Retina (tissue), 1 donor: ENCODE data around the gene PYGO2.

Source experiments
- DNase-seq: peaks from one replicate; pipeline ENCODE4 v3.0.0-alpha.2; 2016

The PYGO2 gene

GRCh38 chr1:154959426-154959780, 2.2 kb downstream of the PYGO2 start:
- no peak for DNase-seq

GRCh38 chr1:154958681-154959425, 2.7 kb downstream of the PYGO2 start:
- no peak for DNase-seq

GRCh38 chr1:154958036-154958435, 3.5 kb downstream of the PYGO2 start:
- no peak for DNase-seq

GRCh38 chr1:154957091-154957657, 4.4 kb downstream of the PYGO2 start:
- no peak for DNase-seq

- no peak for DNase-seq
These were observed 5.0 kb downstream of the PYGO2 start for GRCh38 chr1:154956544-154956941.

GRCh38 chr1:154955718-154956543, 5.7 kb downstream of the PYGO2 start, which contains the start of gene PBXIP1:
TSS of gene PBXIP1 (minus strand) at chr1:154956099. CDS start at chr1:154953721, 2,378 bp downstream.
- DNase-seq, result peak; percentile 95

- DNase-seq, result peak; percentile 76
These were observed 6.4 kb downstream of the PYGO2 start for GRCh38 chr1:154955039-154955717.

GRCh38 chr1:154954541-154954940, 7.0 kb downstream of the PYGO2 start:
- no peak for DNase-seq

GRCh38 chr1:154953611-154954038, 8.0 kb downstream of the PYGO2 start:
- DNase-seq, result no peak

- no peak for DNase-seq
These were observed 8.9 kb downstream of the PYGO2 start for GRCh38 chr1:154952664-154953063.

- no peak for DNase-seq
These were observed 9.5 kb downstream of the PYGO2 start for GRCh38 chr1:154951901-154952657.

- no peak for DNase-seq
These were observed 13.5 kb downstream of the PYGO2 start for GRCh38 chr1:154948079-154948478.

- DNase-seq, result no peak
These were observed 15.4 kb downstream of the PYGO2 start for GRCh38 chr1:154945962-154946850.

GRCh38 chr1:154945160-154945961, 16.2 kb downstream of the PYGO2 start:
- no peak for DNase-seq

- DNase-seq, result no peak
These were observed 17.0 kb downstream of the PYGO2 start for GRCh38 chr1:154944401-154945159.

- DNase-seq, result peak; percentile 77
These were observed 17.8 kb downstream of the PYGO2 start for GRCh38 chr1:154943649-154944400.

GRCh38 chr1:154941333-154942013, 20.1 kb downstream of the PYGO2 start:
- DNase-seq, result peak; percentile 55

GRCh38 chr1:154940651-154941194, 20.9 kb downstream of the PYGO2 start:
- DNase-seq, result no peak
